ENCODE results near the gene UCK2. TPM values are rescaled to one million over a fixed set of nuclear protein-coding genes. Genes with fewer than 3 reads are reported as not detected.

Gene UCK2
- total and polyA plus RNA-seq, 10 of the 15 experiments (the other 5 are each of a cell fraction or from before 2014, with no cell fraction given): 55.3 to 106 (median 84.9) TPM

DNA sequence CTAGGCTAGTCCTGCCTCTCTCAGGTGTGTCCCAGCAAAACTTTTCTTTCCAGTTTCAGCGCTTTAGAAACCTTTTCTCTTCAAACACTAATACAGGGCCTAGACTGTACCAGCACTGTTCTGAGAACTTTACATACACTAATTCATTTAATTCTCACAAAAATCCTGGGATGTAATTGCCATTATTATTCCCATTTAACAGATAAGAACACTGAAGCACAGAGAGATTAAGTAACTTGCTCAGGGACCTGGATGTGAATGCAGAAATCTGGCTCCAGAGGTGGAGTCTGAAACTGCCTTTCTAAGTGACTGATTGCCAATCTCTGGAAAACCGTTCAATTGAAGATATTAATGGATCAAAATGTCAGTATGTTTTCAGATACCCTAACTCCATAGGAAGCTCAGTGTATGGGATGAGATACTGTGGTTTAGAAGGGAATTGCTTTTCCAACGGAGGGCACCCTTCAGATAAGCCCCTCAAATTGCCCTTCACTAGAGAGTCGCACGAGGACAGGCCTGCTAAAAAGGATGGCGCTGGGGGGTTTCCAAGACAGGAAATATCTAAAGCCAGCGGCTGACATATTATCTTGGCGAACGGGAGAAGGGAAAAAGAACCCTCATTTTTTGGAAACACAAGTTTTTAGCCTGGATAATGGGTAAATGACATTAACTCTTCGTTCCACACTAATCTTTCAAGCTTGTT lies 698 bp upstream of the UCK2 start:
- H3K9me3 ChIP-seq (replicated peaks; ENCODE audit: control insufficient read depth, insufficient read depth, low read length): no peaks in the 10 kb centered on the region
- H2AFZ ChIP-seq (ENCODE audit: control insufficient read depth, low read depth, low read length): peak overlapping the region; percentile 47
- 0 out of 2 replicates have a peak overlapping the region, but pooled peaks have one; percentile 6 for H3K27ac ChIP-seq (ENCODE audit: control insufficient read depth, insufficient read depth)
- CTCF ChIA-PET: interaction anchor here (0.6 to 4.6 kb wide), 16 partner anchors 9 to 224 kb away, joined by 3 to 32 read pairs (median 4); no protein-coding TSS in a partner anchor
- no peaks in the 10 kb centered on the region for H4K20me1 ChIP-seq (ENCODE audit: control insufficient read depth, insufficient read depth)
- POLR2A ChIA-PET: interaction anchor here (0.6 to 2.0 kb wide), 7 partner anchors 9 to 57 kb away, joined by 3 to 6 read pairs (median 3); no protein-coding TSS in a partner anchor
- RAD21 ChIA-PET (ENCODE audit: unreplicated experiment): interaction anchor here (0.8 to 5.6 kb wide), 12 partner anchors 12 to 228 kb away, joined by 3 to 73 read pairs (median 6); partner anchors contain the start of gene TMCO1
- peak overlapping the region; percentile 86; the same call in 1 of the 2 replicates for H3K4me3 ChIP-seq
- no peak for FAIRE-seq
- intact Hi-C loops (cut with micrococcal nuclease; ENCODE audit: unreplicated experiment) (loop anchor here (5.0 to 10.0 kb wide), 2 partner anchors 224 to 432 kb away; no protein-coding TSS in a partner anchor), in situ Hi-C loops (cut with MboI) (loop anchor here (5.0 kb wide), 1 partner anchor 59 kb away; the partner anchor contains the start of gene TMCO1)
- 0 out of 2 replicates have a peak overlapping the region, but pooled peaks have one; percentile 7 for H3K9ac ChIP-seq (ENCODE audit: control insufficient read depth, insufficient read depth, low read length)
- peaks cover 41% of the 10 kb centered on the region for H3K79me2 ChIP-seq (ENCODE audit: control insufficient read depth, insufficient read depth, low read length)
- H3K4me2 ChIP-seq (ENCODE audit: control insufficient read depth, insufficient read depth): peak overlapping the region; percentile 52; the same call in 1 of the 2 replicates
- SMC1A ChIA-PET (ENCODE audit: uncharacterized antibody, unreplicated experiment): interaction anchor here (0.6 to 9.4 kb wide), 14 partner anchors 16 to 97 kb away, joined by 3 to 129 read pairs (median 3); no protein-coding TSS in a partner anchor
- no peaks in the 10 kb centered on the region for H3K27me3 ChIP-seq (replicated peaks in 1 of 2; ENCODE audit: control insufficient read depth in 2 of 2, insufficient read depth in 2 of 2, low read length in 1 of 2)
- no peak for ATAC-seq
- no peak for DNase-seq (ENCODE audit: low read depth, low spot score)
- WGBS (ENCODE audit: insufficient coverage, insufficient replicate concordance, low lambda C conversion rate, missing lambda C conversion rate): 12% methylated on average over 10 of the region's 10 CpGs
- TSS peak; percentile 74 for BruUV-seq (replicated peaks)
- no peaks in the 10 kb centered on the region for H3K36me3 ChIP-seq (ENCODE audit: control insufficient read depth in 2 of 2, insufficient read depth in 2 of 2, low read length in 1 of 2)
- H3K4me1 ChIP-seq (ENCODE audit: control insufficient read depth, insufficient read depth, low read length): no peaks in the 10 kb centered on the region; the same call in 1 of the 2 replicates
- TF ChIP-seq, protein P1, sequence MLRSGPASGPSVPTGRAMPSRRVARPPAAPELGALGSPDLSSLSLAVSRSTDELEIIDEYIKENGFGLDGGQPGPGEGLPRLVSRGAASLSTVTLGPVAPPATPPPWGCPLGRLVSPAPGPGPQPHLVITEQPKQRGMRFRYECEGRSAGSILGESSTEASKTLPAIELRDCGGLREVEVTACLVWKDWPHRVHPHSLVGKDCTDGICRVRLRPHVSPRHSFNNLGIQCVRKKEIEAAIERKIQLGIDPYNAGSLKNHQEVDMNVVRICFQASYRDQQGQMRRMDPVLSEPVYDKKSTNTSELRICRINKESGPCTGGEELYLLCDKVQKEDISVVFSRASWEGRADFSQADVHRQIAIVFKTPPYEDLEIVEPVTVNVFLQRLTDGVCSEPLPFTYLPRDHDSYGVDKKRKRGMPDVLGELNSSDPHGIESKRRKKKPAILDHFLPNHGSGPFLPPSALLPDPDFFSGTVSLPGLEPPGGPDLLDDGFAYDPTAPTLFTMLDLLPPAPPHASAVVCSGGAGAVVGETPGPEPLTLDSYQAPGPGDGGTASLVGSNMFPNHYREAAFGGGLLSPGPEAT (IDR thresholded peaks at IDR 0.05; ENCODE audit: low read depth): peak; percentile 63
- TF ChIP-seq, protein P2, sequence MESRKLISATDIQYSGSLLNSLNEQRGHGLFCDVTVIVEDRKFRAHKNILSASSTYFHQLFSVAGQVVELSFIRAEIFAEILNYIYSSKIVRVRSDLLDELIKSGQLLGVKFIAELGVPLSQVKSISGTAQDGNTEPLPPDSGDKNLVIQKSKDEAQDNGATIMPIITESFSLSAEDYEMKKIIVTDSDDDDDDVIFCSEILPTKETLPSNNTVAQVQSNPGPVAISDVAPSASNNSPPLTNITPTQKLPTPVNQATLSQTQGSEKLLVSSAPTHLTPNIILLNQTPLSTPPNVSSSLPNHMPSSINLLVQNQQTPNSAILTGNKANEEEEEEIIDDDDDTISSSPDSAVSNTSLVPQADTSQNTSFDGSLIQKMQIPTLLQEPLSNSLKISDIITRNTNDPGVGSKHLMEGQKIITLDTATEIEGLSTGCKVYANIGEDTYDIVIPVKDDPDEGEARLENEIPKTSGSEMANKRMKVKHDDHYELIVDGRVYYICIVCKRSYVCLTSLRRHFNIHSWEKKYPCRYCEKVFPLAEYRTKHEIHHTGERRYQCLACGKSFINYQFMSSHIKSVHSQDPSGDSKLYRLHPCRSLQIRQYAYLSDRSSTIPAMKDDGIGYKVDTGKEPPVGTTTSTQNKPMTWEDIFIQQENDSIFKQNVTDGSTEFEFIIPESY (IDR thresholded peaks at IDR 0.05): no peak
